ENCODE measurements around the gene MGARP.

The MGARP gene

DNA sequence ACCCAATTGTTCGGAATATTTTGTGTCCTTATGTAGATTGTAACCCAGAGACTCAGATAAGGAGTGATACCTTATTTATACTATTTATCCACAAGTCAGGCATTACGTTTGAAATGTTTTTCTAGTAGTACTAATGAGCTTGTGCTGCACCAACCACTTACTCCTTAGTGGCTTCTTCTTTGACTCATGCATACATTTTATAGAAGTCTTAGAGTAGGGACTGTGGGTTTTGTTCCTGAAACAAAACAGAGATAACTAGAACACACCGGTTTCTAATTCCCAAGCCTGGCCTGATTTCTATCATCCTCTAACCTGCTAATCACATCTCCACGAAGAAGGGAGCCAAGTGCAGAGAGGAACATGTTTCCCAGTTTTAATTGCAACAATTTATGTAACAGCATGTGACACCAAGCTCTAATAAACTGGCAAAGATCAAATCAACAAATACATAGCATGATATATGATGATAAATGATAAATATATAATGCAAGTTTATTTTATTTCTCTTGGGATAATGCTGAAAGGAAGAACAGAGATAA lies 32.3 kb downstream of the MGARP start:
- no peaks in the 10 kb centered on the region for H3K9me3 ChIP-seq (ENCODE audit: low read length)
- no peaks in the 10 kb centered on the region for H3K36me3 ChIP-seq (ENCODE audit: insufficient read depth, low read length)
- H3K4me1 ChIP-seq (ENCODE audit: insufficient read depth, low read length), result no peaks in the 10 kb centered on the region
- no peak overlapping the region for H2AFZ ChIP-seq (ENCODE audit: low read depth, low read length)
- H3K27me3 ChIP-seq (ENCODE audit: insufficient read depth, low read length), result no peaks in the 10 kb centered on the region
- no peak overlapping the region for H3K4me3 ChIP-seq (ENCODE audit: low read length)

DNA sequence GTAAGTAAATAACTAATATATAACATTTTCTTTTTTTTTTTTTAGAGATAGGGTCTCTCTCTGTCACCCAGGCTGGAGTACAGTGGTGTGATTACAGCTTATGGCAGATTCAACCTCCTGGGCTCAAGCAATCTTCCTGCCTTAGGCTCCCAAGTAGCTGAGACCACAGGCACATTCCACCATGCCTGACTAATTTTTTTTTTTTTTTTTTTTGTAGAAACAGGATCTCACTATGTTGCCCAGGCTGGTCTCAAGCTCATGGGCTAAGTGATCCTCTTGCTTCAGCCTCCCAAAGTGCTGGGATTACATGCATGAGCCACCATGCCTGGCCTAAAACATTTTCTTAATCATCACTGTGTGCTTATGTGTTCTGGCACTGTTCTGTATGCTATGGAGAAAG lies 32.8 kb downstream of the MGARP start:
- no peaks in the 10 kb centered on the region for H3K36me3 ChIP-seq (ENCODE audit: insufficient read depth, low read length)
- no peaks in the 10 kb centered on the region for H3K27me3 ChIP-seq (ENCODE audit: insufficient read depth, low read length)
- H3K9me3 ChIP-seq (ENCODE audit: low read length), result no peaks in the 10 kb centered on the region
- H3K4me3 ChIP-seq (ENCODE audit: low read length), result no peak overlapping the region
- H3K4me1 ChIP-seq (ENCODE audit: insufficient read depth, low read length), result no peaks in the 10 kb centered on the region
- H2AFZ ChIP-seq (ENCODE audit: low read depth, low read length), result no peak overlapping the region

DNA sequence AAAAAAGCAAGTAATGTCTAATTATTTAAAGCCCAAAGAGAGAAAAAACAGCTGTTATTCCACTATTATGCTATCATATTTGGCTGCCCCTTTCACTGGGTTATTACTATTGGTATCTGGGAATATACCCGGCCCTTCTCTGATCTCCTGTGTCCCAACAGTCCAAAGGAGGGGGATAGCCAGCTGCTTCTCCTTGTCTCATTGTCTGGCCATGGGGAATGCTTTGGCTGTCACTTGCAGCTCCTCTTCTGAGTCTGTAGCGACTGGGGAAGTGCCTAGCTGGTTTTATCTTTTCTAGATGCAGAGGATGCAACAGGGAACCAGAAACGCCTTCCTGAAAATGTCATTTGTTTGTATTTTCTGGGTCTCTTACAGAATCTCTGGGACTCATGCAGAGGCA lies 33.9 kb downstream of the MGARP start:
- Histone ChIP-seq H3K4me3 (ENCODE audit: low read length) (no peak overlapping the region), H3K9me3 (ENCODE audit: low read length) (peaks cover 2% of the 10 kb centered on the region), H3K4me1 (ENCODE audit: insufficient read depth, low read length) (no peaks in the 10 kb centered on the region), H3K36me3 (ENCODE audit: insufficient read depth, low read length) (no peaks in the 10 kb centered on the region), H2AFZ (ENCODE audit: low read depth, low read length) (no peak overlapping the region), H3K27me3 (ENCODE audit: insufficient read depth, low read length) (no peaks in the 10 kb centered on the region)

DNA sequence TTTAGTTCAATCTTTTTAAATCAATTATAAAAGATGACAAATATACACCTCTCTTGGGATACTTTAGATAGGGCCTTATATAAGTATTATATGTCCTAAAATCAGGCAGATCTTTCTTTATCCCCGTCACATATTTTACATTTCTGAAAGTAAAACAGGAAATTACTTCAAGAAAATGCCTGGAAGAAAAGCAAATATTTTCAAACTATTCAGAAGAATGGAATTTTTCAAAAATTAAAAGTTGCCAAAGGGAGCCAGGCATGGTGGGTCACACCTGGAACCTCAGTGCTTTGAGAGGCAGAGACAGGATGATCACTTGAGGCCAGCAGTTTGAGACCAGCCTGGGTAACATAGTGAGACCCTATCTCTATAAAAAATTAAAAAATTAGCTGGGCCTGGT lies 34.4 kb downstream of the MGARP start:
- Histone ChIP-seq H2AFZ (ENCODE audit: low read depth, low read length) (no peak overlapping the region), H3K4me3 (ENCODE audit: low read length) (no peak overlapping the region), H3K4me1 (ENCODE audit: insufficient read depth, low read length) (no peaks in the 10 kb centered on the region), H3K9me3 (ENCODE audit: low read length) (peaks cover 2% of the 10 kb centered on the region), H3K27me3 (ENCODE audit: insufficient read depth, low read length) (no peaks in the 10 kb centered on the region), H3K36me3 (ENCODE audit: insufficient read depth, low read length) (no peaks in the 10 kb centered on the region)

DNA sequence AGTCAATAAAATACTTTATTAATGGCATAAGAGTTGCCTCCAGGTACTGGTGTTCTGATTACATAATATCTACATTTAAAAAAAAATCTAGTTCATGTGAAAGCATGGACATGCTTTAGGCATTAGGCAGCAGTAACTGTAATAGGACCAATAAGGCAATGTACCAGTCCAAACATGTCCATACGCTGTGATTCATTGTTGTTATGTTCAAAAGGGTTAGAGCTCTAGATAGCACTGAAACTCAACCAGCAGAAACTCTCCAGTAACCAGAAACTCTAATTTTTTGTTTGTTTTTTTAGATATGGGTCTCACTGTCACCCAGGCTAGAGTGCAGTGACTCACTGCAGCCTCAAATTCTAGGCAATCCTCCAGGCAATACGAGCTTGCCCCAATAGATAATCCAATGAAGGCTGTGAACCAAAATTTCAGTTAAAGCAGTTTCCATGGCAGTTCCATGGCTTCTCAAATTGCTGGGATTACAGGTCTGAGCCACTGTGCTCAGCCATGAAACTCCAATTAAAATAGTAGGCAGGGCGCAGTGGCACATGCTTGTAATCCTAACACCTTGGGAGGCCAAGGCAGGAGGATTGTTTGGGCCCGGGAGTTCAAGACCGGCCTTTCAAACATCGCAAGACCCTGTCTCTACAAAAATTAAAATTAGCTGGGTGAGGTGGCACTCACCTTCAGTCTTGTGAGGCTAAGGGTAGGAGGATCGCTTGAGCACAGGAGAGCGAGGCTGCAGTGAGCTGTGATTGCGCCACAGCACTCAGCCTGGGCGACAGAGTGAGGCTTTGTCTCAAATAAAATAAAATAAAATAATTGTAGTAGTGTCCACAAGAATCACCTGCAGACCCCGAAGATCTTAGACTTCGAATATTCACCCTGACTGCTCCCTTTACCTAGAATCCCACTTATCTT lies 36.3 kb downstream of the MGARP start:
- Histone ChIP-seq H3K4me1 (ENCODE audit: insufficient read depth, low read length) (no peaks in the 10 kb centered on the region), H3K27me3 (ENCODE audit: insufficient read depth, low read length) (no peaks in the 10 kb centered on the region), H2AFZ (ENCODE audit: low read depth, low read length) (no peak overlapping the region)

DNA sequence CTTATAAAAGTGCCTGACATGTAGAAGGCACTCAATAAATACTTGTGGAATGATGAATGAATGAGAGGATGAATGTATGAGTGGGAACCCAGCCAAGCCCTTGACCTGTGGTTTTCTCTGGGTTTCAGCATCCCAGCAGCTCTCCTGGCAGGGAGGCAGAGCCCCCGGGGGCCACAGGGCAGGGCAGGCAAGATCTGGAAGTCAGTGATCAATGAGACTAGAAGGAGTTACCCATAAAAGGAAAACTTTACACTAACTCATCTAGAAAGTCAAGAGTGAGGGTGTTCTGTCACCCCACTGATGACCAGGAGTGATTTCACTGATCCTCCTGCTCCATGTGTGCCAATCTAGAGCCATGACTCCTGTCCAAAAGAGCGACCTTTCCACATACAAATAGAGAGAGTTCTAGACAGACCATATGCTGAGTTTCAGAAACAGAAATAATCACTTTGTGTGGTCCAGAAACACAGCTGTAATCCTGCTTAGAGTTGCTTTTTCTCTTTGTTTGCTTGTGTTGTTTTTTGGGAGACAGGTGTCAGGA lies 37.4 kb downstream of the MGARP start:
- H3K36me3 ChIP-seq (ENCODE audit: insufficient read depth, low read length), result no peaks in the 10 kb centered on the region
- no peak overlapping the region for H3K4me3 ChIP-seq (ENCODE audit: low read length)
- H3K9me3 ChIP-seq (ENCODE audit: low read length), result peaks cover 2% of the 10 kb centered on the region
- H3K27me3 ChIP-seq (ENCODE audit: insufficient read depth, low read length), result no peaks in the 10 kb centered on the region
- H2AFZ ChIP-seq (ENCODE audit: low read depth, low read length), result no peak overlapping the region
- no peaks in the 10 kb centered on the region for H3K4me1 ChIP-seq (ENCODE audit: insufficient read depth, low read length)

More for the DNA sequence above, 36.3 kb downstream of the MGARP start:
- Histone ChIP-seq H3K4me3 (ENCODE audit: low read length) (no peak overlapping the region), H3K36me3 (ENCODE audit: insufficient read depth, low read length) (no peaks in the 10 kb centered on the region), H3K9me3 (ENCODE audit: low read length) (peaks cover 2% of the 10 kb centered on the region)

DNA sequence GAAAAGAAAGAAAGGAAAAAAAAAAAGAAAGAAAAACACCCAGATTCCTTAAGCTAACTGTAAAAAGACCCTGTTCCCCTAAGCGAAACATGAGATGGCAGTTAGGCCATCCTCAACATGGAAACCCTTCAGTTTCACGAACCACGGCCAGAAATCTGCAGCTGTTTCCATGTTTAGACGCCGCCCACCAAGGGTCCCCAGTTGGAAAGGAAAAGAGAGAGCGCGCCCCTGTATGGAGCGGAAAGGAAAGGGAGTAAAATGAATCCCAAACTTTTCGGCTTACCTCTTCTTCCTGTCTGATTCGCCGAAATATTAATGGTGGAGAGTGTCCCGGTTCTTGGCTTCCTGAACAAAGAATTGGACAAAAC lies 38.3 kb downstream of the MGARP start:
- Histone ChIP-seq H3K4me1 (ENCODE audit: insufficient read depth, low read length) (no peaks in the 10 kb centered on the region), H3K36me3 (ENCODE audit: insufficient read depth, low read length) (no peaks in the 10 kb centered on the region), H3K9me3 (ENCODE audit: low read length) (peaks cover 2% of the 10 kb centered on the region), H3K4me3 (ENCODE audit: low read length) (no peak overlapping the region), H3K27me3 (ENCODE audit: insufficient read depth, low read length) (no peaks in the 10 kb centered on the region), H2AFZ (ENCODE audit: low read depth, low read length) (peak overlapping the region; percentile 48)

DNA sequence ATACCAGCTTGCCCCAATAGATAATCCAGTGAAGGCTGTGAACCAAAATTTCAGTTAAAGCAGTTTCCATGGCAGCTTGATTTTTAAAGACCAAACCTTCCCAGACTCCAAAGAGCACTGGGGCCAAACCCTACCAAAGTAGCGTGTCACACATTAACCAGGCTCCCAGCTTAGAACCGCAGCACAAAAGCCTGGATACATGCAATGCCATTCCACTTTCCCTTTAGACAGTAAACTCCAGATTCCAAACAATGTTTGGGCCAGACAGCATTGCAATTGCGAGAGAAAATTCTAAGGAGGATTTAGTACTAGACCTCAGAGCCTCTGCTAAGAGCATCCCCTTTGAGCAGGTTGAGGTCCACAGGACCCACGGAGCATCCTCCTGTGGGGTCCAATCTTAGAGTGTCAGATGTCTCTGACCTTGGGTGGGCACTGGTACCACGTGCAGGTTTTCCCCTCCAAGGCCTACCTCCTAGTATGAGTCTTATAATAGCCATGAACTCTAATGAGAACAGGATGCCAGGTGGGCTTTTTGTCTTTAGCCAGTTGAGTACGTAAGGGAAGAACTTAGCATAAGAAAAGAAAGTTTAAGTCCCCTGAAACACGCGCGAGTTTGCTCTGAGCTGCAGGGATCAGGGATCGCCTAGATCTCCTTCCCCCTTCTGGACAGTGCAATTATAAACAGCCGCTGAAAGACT lies 38.8 kb downstream of the MGARP start:
- Histone ChIP-seq H3K9me3 (ENCODE audit: low read length) (peaks cover 2% of the 10 kb centered on the region), H3K27me3 (ENCODE audit: insufficient read depth, low read length) (no peaks in the 10 kb centered on the region), H3K36me3 (ENCODE audit: insufficient read depth, low read length) (no peaks in the 10 kb centered on the region)

DNA sequence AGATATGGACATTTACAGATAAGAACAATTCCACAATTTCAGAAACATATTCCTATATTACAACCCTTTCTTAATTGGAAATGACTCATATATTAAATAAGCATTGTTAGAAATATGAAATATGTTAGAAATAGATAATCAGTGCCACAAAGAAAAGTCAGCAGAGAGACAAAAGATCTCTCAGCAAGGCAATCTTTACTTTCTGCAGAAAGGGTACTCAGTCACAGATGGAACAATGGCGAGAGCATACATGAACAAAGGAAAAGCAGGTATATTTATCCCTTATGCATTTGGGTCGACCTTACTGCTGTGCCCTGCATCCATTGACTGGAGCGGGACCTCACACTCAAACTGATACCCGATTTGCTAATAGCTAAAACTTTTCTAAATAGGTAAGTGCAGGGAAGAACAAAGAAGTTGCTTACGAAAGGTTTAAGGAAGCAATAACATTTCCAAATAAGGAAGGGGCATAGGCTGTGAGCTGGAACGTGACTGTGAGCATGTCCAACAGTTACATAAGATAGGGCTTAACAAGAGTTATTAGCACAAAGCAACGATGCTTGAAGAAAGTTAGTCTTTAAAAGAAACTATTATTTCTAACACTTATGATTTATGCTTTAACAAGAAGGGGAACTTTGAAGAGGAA lies 40.8 kb downstream of the MGARP start:
- no peaks in the 10 kb centered on the region for H3K27me3 ChIP-seq (ENCODE audit: insufficient read depth, low read length)
- no peaks in the 10 kb centered on the region for H3K36me3 ChIP-seq (ENCODE audit: insufficient read depth, low read length)
- H3K4me3 ChIP-seq (ENCODE audit: low read length), result no peak overlapping the region
- no peak overlapping the region for H2AFZ ChIP-seq (ENCODE audit: low read depth, low read length)
- peaks cover 3% of the 10 kb centered on the region for H3K4me1 ChIP-seq (ENCODE audit: insufficient read depth, low read length)
- peaks cover 2% of the 10 kb centered on the region for H3K9me3 ChIP-seq (ENCODE audit: low read length)

More for the DNA sequence above, 38.8 kb downstream of the MGARP start:
- H3K4me1 ChIP-seq (ENCODE audit: insufficient read depth, low read length), result no peaks in the 10 kb centered on the region
- H2AFZ ChIP-seq (ENCODE audit: low read depth, low read length), result peak overlapping the region; percentile 48
- no peak overlapping the region for H3K4me3 ChIP-seq (ENCODE audit: low read length)

DNA sequence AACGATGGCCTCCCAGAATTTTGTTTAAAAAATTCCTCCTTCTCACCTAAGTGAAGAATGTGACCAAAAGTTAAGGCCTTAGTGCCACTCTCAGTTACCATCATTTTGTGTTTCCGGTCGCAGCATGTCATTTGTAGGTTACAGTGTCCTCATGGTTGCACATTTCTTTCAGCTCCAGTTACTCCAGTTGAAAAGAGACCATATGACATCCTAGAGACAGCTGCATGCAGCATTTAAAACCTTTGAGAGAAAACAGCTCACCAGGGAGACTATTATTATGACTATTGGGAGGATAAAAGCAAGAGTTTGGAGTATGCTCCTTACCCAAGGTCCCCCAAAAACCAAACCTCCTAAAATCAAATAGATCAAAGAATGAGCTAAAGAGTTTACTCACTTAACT lies 45.8 kb downstream of the MGARP start:
- Histone ChIP-seq H3K36me3 (ENCODE audit: insufficient read depth, low read length) (no peaks in the 10 kb centered on the region), H3K9me3 (ENCODE audit: low read length) (no peaks in the 10 kb centered on the region), H3K4me1 (ENCODE audit: insufficient read depth, low read length) (peaks cover 6% of the 10 kb centered on the region), H3K4me3 (ENCODE audit: low read length) (no peak overlapping the region), H2AFZ (ENCODE audit: low read depth, low read length) (no peak overlapping the region), H3K27me3 (ENCODE audit: insufficient read depth, low read length) (no peaks in the 10 kb centered on the region)

DNA sequence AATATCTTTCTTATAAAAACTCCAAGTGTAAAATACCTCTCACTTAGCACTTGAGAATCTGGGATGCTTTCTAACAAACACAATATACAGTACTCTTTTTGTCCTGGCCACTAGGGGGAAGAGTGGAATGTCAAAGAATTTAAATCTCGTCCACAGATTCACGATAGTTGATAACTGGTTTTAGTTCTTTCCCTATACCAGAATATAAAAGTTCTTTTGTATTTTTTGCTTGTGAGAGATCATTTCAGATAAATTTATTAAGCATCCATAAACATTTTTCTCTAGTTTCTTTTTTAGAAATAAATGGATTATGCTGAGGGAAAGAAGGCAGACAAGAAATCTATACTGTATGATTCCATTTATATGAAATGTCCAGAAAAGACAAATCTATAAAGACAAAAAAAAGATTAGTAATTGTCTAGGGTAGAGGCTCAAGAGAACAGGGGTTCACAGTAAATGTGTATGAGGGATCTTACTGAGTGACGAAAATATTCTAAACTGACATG lies 50.4 kb downstream of the MGARP start:
- Histone ChIP-seq H2AFZ (ENCODE audit: low read depth, low read length) (no peak overlapping the region), H3K4me3 (ENCODE audit: low read length) (no peak overlapping the region), H3K4me1 (ENCODE audit: insufficient read depth, low read length) (peaks cover 6% of the 10 kb centered on the region), H3K27me3 (ENCODE audit: insufficient read depth, low read length) (no peaks in the 10 kb centered on the region), H3K36me3 (ENCODE audit: insufficient read depth, low read length) (no peaks in the 10 kb centered on the region), H3K9me3 (ENCODE audit: low read length) (no peaks in the 10 kb centered on the region)

DNA sequence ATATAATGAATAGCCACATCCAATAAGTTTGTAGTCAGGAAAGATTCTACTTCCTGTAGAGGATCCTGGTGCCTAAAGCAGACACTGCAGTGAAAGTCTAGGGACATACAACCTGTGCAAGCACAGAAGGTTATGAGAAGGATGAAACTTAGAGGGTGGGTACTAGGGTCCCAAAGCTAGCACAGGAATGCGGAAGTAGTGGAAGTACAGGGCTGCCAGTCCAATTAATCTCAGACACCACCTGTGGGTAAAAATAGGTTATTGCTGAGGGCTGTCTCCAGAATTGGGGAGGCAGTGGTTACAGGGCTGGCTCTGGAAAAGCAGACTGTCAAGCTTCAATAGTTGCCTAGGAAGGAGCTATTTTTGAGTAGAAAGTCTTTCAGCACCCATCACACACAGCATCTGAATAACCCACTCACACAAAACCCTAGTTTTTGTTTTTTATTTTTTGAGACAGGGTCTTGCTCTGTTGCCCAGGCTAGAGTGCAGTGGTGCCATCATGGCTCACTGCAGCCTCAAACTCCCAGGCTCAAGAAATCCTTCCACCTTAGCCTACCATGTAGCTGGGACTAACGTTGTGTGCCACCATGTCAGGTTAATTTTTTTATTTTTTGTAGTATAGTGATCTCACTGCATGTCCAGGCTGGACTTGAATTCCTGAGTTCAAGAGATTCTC lies 52.2 kb downstream of the MGARP start:
- no peaks in the 10 kb centered on the region for H3K27me3 ChIP-seq (ENCODE audit: insufficient read depth, low read length)
- H3K4me3 ChIP-seq (ENCODE audit: low read length), result no peak overlapping the region
- H3K36me3 ChIP-seq (ENCODE audit: insufficient read depth, low read length), result no peaks in the 10 kb centered on the region
- no peaks in the 10 kb centered on the region for H3K4me1 ChIP-seq (ENCODE audit: insufficient read depth, low read length)
- no peaks in the 10 kb centered on the region for H3K9me3 ChIP-seq (ENCODE audit: low read length)
- H2AFZ ChIP-seq (ENCODE audit: low read depth, low read length), result no peak overlapping the region
